ENCODE measurements around the gene PSMB11.
"Not testable (repeated sequence)": the region's sequence is repeated elsewhere in the genome, so short reads cannot be mapped to it uniquely, and the experiment has no call there.

Gene PSMB11

GRCh38 chr14:23013054-23013748 is 28.8 kb upstream of the PSMB11 start:
- Histone ChIP-seq H3K4me2 (ENCODE audit: low read length) (no peak overlapping the region), H3K9me2 (replicated peaks; ENCODE audit: control insufficient read depth, low read length) (no peaks in the 10 kb centered on the region), H3K27me3 (ENCODE audit: control insufficient read depth, low read length) (no peaks in the 10 kb centered on the region), H3F3A (ENCODE audit: control insufficient read depth, insufficient read depth) (peaks cover 20% of the 10 kb centered on the region), H3K79me2 (ENCODE audit: control insufficient read depth, low read length) (peaks cover 15% of the 10 kb centered on the region), H4K20me1 (ENCODE audit: control insufficient read depth, insufficient read depth, low read depth, low read length) (no peaks in the 10 kb centered on the region), H3K4me3 (ENCODE audit: low read length) (no peak overlapping the region), H3K4me1 (ENCODE audit: control insufficient read depth, low read length) (peaks cover 27% of the 10 kb centered on the region), H3K36me3 (ENCODE audit: control insufficient read depth, low read length) (no peaks in the 10 kb centered on the region), H3K27ac (ENCODE audit: low read depth, low read length) (no peak overlapping the region), H3K9me3 (ENCODE audit: control insufficient read depth, insufficient read depth, low read length) (no peaks in the 10 kb centered on the region)
- TF ChIP-seq CTCF (IDR thresholded peaks at IDR 0.05; ENCODE audit: low read depth, low read length, poor library complexity, severe bottlenecking) (no peak), EZH2phosphoT487 (IDR thresholded peaks at IDR 0.05; ENCODE audit: borderline replicate concordance, low read length) (no peak)

GRCh38 chr14:23013749-23014054 is 28.3 kb upstream of the PSMB11 start:
- H3K9me2 ChIP-seq (replicated peaks; ENCODE audit: control insufficient read depth, low read length); H3K9me3 ChIP-seq (ENCODE audit: control insufficient read depth, insufficient read depth, low read length); H4K20me1 ChIP-seq (ENCODE audit: control insufficient read depth, insufficient read depth, low read depth, low read length); H3K27ac ChIP-seq (ENCODE audit: low read depth, low read length); H3K36me3 ChIP-seq (ENCODE audit: control insufficient read depth, low read length); H3K27me3 ChIP-seq (ENCODE audit: control insufficient read depth, low read length); H3K4me2 ChIP-seq (ENCODE audit: low read length); H3K79me2 ChIP-seq (ENCODE audit: control insufficient read depth, low read length); H3K4me3 ChIP-seq (ENCODE audit: low read length): not testable (repeated sequence)
- Histone ChIP-seq H3F3A (ENCODE audit: control insufficient read depth, insufficient read depth) (peaks cover 15% of the 10 kb centered on the region), H3K4me1 (ENCODE audit: control insufficient read depth, low read length) (peaks cover 22% of the 10 kb centered on the region)

GRCh38 chr14:23015618-23016017 is 26.4 kb upstream of the PSMB11 start:
- H3K36me3 ChIP-seq (ENCODE audit: control insufficient read depth, low read length): no peaks in the 10 kb centered on the region
- no peak overlapping the region for H3K27ac ChIP-seq (ENCODE audit: low read depth, low read length)
- no peak for TF ChIP-seq CTCF (IDR thresholded peaks at IDR 0.05; ENCODE audit: low read depth, low read length, poor library complexity, severe bottlenecking)
- TF ChIP-seq EZH2phosphoT487 (IDR thresholded peaks at IDR 0.05; ENCODE audit: borderline replicate concordance, low read length): no peak
- peaks cover 6% of the 10 kb centered on the region for H3K4me1 ChIP-seq (ENCODE audit: control insufficient read depth, low read length)
- no peak overlapping the region for H3K4me3 ChIP-seq (ENCODE audit: low read length)
- no peaks in the 10 kb centered on the region for H3K79me2 ChIP-seq (ENCODE audit: control insufficient read depth, low read length)
- H3F3A ChIP-seq (ENCODE audit: control insufficient read depth, insufficient read depth): peaks cover 5% of the 10 kb centered on the region; the same call in 1 of the 2 replicates
- no peaks in the 10 kb centered on the region for H3K9me3 ChIP-seq (ENCODE audit: control insufficient read depth, insufficient read depth, low read length)
- no peaks in the 10 kb centered on the region for H3K27me3 ChIP-seq (ENCODE audit: control insufficient read depth, low read length)
- H3K9me2 ChIP-seq (replicated peaks; ENCODE audit: control insufficient read depth, low read length): no peaks in the 10 kb centered on the region
- no peaks in the 10 kb centered on the region for H4K20me1 ChIP-seq (ENCODE audit: control insufficient read depth, insufficient read depth, low read depth, low read length)
- no peak overlapping the region for H3K4me2 ChIP-seq (ENCODE audit: low read length)

GRCh38 chr14:23017091-23017490 is 24.9 kb upstream of the PSMB11 start:
- no peaks in the 10 kb centered on the region for H3K79me2 ChIP-seq (ENCODE audit: control insufficient read depth, low read length)
- TF ChIP-seq EZH2phosphoT487 (IDR thresholded peaks at IDR 0.05; ENCODE audit: borderline replicate concordance, low read length) (no peak), CTCF (IDR thresholded peaks at IDR 0.05; ENCODE audit: low read depth, low read length, poor library complexity, severe bottlenecking) (no peak)
- H3K27me3 ChIP-seq (ENCODE audit: control insufficient read depth, low read length): no peaks in the 10 kb centered on the region
- H3F3A ChIP-seq (ENCODE audit: control insufficient read depth, insufficient read depth): no peaks in the 10 kb centered on the region
- H3K9me3 ChIP-seq (ENCODE audit: control insufficient read depth, insufficient read depth, low read length): no peaks in the 10 kb centered on the region
- no peak overlapping the region for H3K27ac ChIP-seq (ENCODE audit: low read depth, low read length)
- no peaks in the 10 kb centered on the region for H4K20me1 ChIP-seq (ENCODE audit: control insufficient read depth, insufficient read depth, low read depth, low read length)
- no peaks in the 10 kb centered on the region for H3K9me2 ChIP-seq (replicated peaks; ENCODE audit: control insufficient read depth, low read length)
- H3K4me1 ChIP-seq (ENCODE audit: control insufficient read depth, low read length): no peaks in the 10 kb centered on the region
- H3K36me3 ChIP-seq (ENCODE audit: control insufficient read depth, low read length): no peaks in the 10 kb centered on the region
- H3K4me3 ChIP-seq (ENCODE audit: low read length): no peak overlapping the region
- H3K4me2 ChIP-seq (ENCODE audit: low read length): no peak overlapping the region
